Stomach smooth muscle (tissue), 2 donors: ENCODE results near the gene CTNNA2.

Source experiments
- H3K27ac ChIP-seq: one replicate; pipeline ENCODE4 v1.7.0; 2013; ENCODE audit warnings: mild to moderate bottlenecking, low read length, inconsistent platforms
- H3K27me3 ChIP-seq, 2 donors: one replicate each; pipeline ENCODE4 v1.7.0; 2013; ENCODE audit warnings: low read length in 2 of 2; ENCODE audit not compliant: insufficient read depth in 2 of 2, control insufficient read depth in 1 of 2
- H3K36me3 ChIP-seq, 2 donors: one replicate each; pipeline ENCODE4 v1.7.0; 2013; ENCODE audit warnings: low read length in 2 of 2; ENCODE audit not compliant: control insufficient read depth in 2 of 2, insufficient read depth in 2 of 2
- H3K4me1 ChIP-seq: one replicate; pipeline ENCODE4 v1.7.0; 2013; ENCODE audit warnings: low read length; ENCODE audit not compliant: control insufficient read depth, insufficient read depth
- H3K4me3 ChIP-seq, 2 donors: one replicate each; pipeline ENCODE4 v1.7.0; 2013; ENCODE audit warnings: low read length in 2 of 2
- H3K9ac ChIP-seq, 2 donors: one replicate each; pipeline ENCODE4 v1.7.0; 2013; ENCODE audit warnings: low read length in 2 of 2, mild to moderate bottlenecking in 1 of 2
- H3K9me3 ChIP-seq, 2 donors: one replicate each; pipeline ENCODE4 v1.7.0; 2013; ENCODE audit warnings: low read length in 2 of 2; ENCODE audit not compliant: control insufficient read depth in 2 of 2
- donor health status: healthy.
- donor health status: Pancreatic carcinoma.

The CTNNA2 gene

GRCh38 chr2:79977792-79978191, 464.9 kb downstream of the CTNNA2 start:
- Histone ChIP-seq H3K9me3 (no peaks in the 10 kb centered on the region), H3K27ac (no peak overlapping the region), H3K4me1 (no peaks in the 10 kb centered on the region), H3K4me3 (no peak overlapping the region), H3K36me3 (no peaks in the 10 kb centered on the region), H3K27me3 (no peaks in the 10 kb centered on the region), H3K9ac (no peak overlapping the region)

- Histone ChIP-seq H3K9ac (no peak overlapping the region), H3K9me3 (no peaks in the 10 kb centered on the region), H3K27ac (no peak overlapping the region), H3K36me3 (no peaks in the 10 kb centered on the region), H3K27me3 (no peaks in the 10 kb centered on the region), H3K4me3 (no peak overlapping the region), H3K4me1 (no peaks in the 10 kb centered on the region)
Measured at GRCh38 chr2:79980116-79980515, 467.3 kb downstream of the CTNNA2 start.

- no peak overlapping the region for H3K9ac ChIP-seq
- H3K27ac ChIP-seq: no peak overlapping the region
- no peaks in the 10 kb centered on the region for H3K9me3 ChIP-seq
- no peaks in the 10 kb centered on the region for H3K4me1 ChIP-seq
- H3K4me3 ChIP-seq: no peak overlapping the region
- H3K36me3 ChIP-seq: no peaks in the 10 kb centered on the region
- H3K27me3 ChIP-seq: no peaks in the 10 kb centered on the region
Measured at GRCh38 chr2:79980816-79981215, 468.0 kb downstream of the CTNNA2 start.

- no peaks in the 10 kb centered on the region for H3K9me3 ChIP-seq
- no peaks in the 10 kb centered on the region for H3K4me1 ChIP-seq
- no peak overlapping the region for H3K27ac ChIP-seq
- no peaks in the 10 kb centered on the region for H3K27me3 ChIP-seq
- no peak overlapping the region for H3K9ac ChIP-seq
- H3K4me3 ChIP-seq: no peak overlapping the region
- H3K36me3 ChIP-seq: no peaks in the 10 kb centered on the region
Measured at GRCh38 chr2:79981316-79981715, 468.5 kb downstream of the CTNNA2 start.

GRCh38 chr2:79982445-79982844, 469.6 kb downstream of the CTNNA2 start:
- Histone ChIP-seq H3K27me3 (no peaks in the 10 kb centered on the region), H3K4me1 (no peaks in the 10 kb centered on the region), H3K4me3 (no peak overlapping the region), H3K36me3 (no peaks in the 10 kb centered on the region), H3K9ac (no peak overlapping the region), H3K27ac (no peak overlapping the region), H3K9me3 (no peaks in the 10 kb centered on the region)

- Histone ChIP-seq H3K27me3 (no peaks in the 10 kb centered on the region), H3K4me3 (no peak overlapping the region), H3K9me3 (no peaks in the 10 kb centered on the region), H3K9ac (no peak overlapping the region), H3K27ac (no peak overlapping the region), H3K4me1 (no peaks in the 10 kb centered on the region), H3K36me3 (no peaks in the 10 kb centered on the region)
Measured at GRCh38 chr2:79984476-79984875, 471.6 kb downstream of the CTNNA2 start.

GRCh38 chr2:79985145-79985544, 472.3 kb downstream of the CTNNA2 start:
- H3K9me3 ChIP-seq: no peaks in the 10 kb centered on the region
- no peaks in the 10 kb centered on the region for H3K4me1 ChIP-seq
- H3K9ac ChIP-seq: no peak overlapping the region
- no peaks in the 10 kb centered on the region for H3K27me3 ChIP-seq
- H3K36me3 ChIP-seq: no peaks in the 10 kb centered on the region
- H3K27ac ChIP-seq: no peak overlapping the region
- H3K4me3 ChIP-seq: no peak overlapping the region

- H3K9ac ChIP-seq: no peak overlapping the region
- H3K9me3 ChIP-seq: no peaks in the 10 kb centered on the region
- H3K36me3 ChIP-seq: no peaks in the 10 kb centered on the region
- no peak overlapping the region for H3K4me3 ChIP-seq
- no peaks in the 10 kb centered on the region for H3K27me3 ChIP-seq
- no peak overlapping the region for H3K27ac ChIP-seq
- no peaks in the 10 kb centered on the region for H3K4me1 ChIP-seq
Measured at GRCh38 chr2:79985571-79985970, 472.7 kb downstream of the CTNNA2 start.

- H3K27me3 ChIP-seq: no peaks in the 10 kb centered on the region
- H3K27ac ChIP-seq: no peak overlapping the region
- H3K9ac ChIP-seq: no peak overlapping the region
- H3K4me1 ChIP-seq: no peaks in the 10 kb centered on the region
- no peaks in the 10 kb centered on the region for H3K36me3 ChIP-seq
- no peak overlapping the region for H3K4me3 ChIP-seq
- H3K9me3 ChIP-seq: no peaks in the 10 kb centered on the region
Measured at GRCh38 chr2:79993144-79993543, 480.3 kb downstream of the CTNNA2 start.

GRCh38 chr2:79994161-79994560, 481.3 kb downstream of the CTNNA2 start:
- Histone ChIP-seq H3K27me3 (no peaks in the 10 kb centered on the region), H3K4me1 (no peaks in the 10 kb centered on the region)

GRCh38 chr2:79994965-79995364, 482.1 kb downstream of the CTNNA2 start:
- no peaks in the 10 kb centered on the region for H3K4me1 ChIP-seq
- no peak overlapping the region for H3K4me3 ChIP-seq
- no peak overlapping the region for H3K9ac ChIP-seq
- H3K27me3 ChIP-seq: no peaks in the 10 kb centered on the region
- no peaks in the 10 kb centered on the region for H3K36me3 ChIP-seq
- H3K27ac ChIP-seq: no peak overlapping the region
- H3K9me3 ChIP-seq: no peaks in the 10 kb centered on the region

More at GRCh38 chr2:79994161-79994560, 481.3 kb downstream of the CTNNA2 start:
- H3K36me3 ChIP-seq: no peaks in the 10 kb centered on the region
- no peak overlapping the region for H3K4me3 ChIP-seq
- H3K9ac ChIP-seq: no peak overlapping the region
- H3K27ac ChIP-seq: no peak overlapping the region
- no peaks in the 10 kb centered on the region for H3K9me3 ChIP-seq
